ENCODE results near the gene PPP2R3B.
"Not testable (repeated sequence)": the region's sequence is repeated elsewhere in the genome, so short reads cannot be mapped to it uniquely, and the experiment has no call there.

Gene PPP2R3B, protein sequence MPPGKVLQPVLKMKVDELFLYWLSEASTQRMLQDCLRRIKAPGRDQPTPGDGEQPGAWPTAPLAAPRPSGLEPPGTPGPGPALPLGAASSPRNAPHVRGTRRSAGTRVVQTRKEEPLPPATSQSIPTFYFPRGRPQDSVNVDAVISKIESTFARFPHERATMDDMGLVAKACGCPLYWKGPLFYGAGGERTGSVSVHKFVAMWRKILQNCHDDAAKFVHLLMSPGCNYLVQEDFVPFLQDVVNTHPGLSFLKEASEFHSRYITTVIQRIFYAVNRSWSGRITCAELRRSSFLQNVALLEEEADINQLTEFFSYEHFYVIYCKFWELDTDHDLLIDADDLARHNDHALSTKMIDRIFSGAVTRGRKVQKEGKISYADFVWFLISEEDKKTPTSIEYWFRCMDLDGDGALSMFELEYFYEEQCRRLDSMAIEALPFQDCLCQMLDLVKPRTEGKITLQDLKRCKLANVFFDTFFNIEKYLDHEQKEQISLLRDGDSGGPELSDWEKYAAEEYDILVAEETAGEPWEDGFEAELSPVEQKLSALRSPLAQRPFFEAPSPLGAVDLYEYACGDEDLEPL

DNA sequence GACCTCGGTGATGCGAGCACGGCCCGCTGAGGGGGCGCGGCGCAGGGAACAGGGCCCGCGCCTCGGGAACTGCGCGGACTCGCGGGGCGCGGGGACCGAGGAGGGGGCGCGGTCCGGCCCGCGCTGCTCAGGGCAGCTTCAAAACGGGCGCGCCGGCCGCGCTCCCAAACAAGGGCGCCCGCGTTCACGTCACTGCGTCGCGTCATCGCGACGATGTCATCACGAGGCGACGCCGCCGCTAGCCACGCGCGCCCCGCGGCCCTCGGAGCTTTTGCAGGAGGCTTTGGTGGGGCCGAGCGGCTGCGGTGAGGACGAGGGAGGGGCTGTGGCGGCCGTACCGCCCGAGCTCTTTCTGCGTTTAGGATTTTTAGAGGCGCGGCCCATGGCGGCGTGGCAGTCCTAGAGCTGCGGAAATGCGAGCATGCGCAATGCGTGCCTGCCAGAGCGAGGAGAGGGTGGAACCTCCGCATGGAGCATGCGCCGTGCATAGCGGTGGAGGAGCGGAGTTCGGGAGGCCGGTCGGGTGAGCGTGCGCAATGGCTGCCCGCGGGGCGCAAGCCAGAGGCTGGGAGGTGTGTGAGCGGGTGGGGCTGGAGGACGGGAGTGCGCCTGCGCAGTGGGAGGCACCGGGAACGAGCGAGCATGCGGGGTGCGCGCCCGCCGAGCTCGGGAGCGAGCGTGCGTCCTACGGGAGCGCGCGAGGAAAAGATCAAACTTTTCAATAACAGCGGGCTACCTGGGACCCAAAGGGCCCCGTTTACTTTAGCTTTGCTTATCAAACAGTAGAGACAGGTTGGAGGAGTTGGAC is at the start of gene PPP2R3B:
TSS of gene PPP2R3B (minus strand) at position 140 of the 808 bp plus-strand sequence. CDS start 216 bp downstream, outside the sequence.
- Histone ChIP-seq H3K4me3 (ENCODE audit: low read length) (peak within 1 kb of the TSS; percentile 83), H3K79me2 (ENCODE audit: low read length) (peaks cover 24% of the 10 kb centered on the region)

DNA sequence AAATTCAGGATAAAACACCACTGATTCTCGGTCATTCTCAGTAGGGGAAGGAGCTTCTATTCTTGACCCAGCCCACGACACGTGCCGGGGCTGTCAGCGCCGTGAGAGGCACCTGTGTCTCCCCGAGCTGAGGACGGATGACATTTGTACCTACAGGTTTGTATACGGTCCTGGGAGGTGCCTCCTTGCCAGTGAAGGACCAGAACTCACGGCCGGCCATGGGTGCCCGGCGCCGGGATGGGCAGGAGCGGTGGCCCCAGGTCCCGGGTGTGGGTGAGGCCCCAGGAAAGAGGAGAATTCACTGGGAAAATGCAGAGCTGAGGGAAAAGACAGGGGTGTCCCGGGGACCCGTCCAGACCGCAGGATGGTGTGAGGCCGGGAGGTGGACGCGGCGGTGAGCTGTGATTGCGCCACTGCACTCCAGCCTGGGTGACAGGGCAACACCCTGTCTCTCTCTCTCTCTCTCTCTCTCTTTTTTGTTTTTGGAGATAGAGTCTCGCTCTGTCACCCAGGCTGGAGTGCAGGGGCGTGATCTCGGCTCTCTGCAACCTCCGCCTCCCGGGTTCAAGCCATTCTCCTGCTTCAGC is 48.9 kb upstream of the PPP2R3B start:
- Histone ChIP-seq H3K9me3 (ENCODE audit: insufficient read depth, low read length) (no peaks in the 10 kb centered on the region), H3K4me3 (ENCODE audit: low read length) (no peak overlapping the region), H3K36me3 (replicated peaks; ENCODE audit: low read depth, low read length) (no peaks in the 10 kb centered on the region), H3K4me2 (ENCODE audit: low read length) (no peak overlapping the region), H3K79me2 (ENCODE audit: low read length) (no peaks in the 10 kb centered on the region), H3K27ac (ENCODE audit: low read length) (no peak overlapping the region), H4K20me1 (ENCODE audit: insufficient read depth, low read length) (no peaks in the 10 kb centered on the region), H3K27me3 (ENCODE audit: low read depth, low read length) (no peaks in the 10 kb centered on the region), H2AFZ (ENCODE audit: low read depth, low read length) (no peak overlapping the region), H3K4me1 (ENCODE audit: low read length) (no peaks in the 10 kb centered on the region), H3K9ac (ENCODE audit: low read length) (no peak overlapping the region)
- TF ChIP-seq CTCF (IDR thresholded peaks at IDR 0.05; ENCODE audit: low read depth, low read length) (no peak), EZH2phosphoT487 (IDR thresholded peaks at IDR 0.05; ENCODE audit: low read depth) (no peak)

More for the DNA sequence above, at the start of gene PPP2R3B:
- Histone ChIP-seq H3K4me2 (ENCODE audit: low read length) (peak within 1 kb of the TSS; percentile 80), H3K4me1 (ENCODE audit: low read length) (peaks cover 14% of the 10 kb centered on the region), H2AFZ (ENCODE audit: low read depth, low read length) (peak within 1 kb of the TSS; percentile 86), H3K27ac (ENCODE audit: low read length) (peak within 1 kb of the TSS; percentile 83), H3K9ac (ENCODE audit: low read length) (peak within 1 kb of the TSS; percentile 89), H4K20me1 (ENCODE audit: insufficient read depth, low read length) (no peaks in the 10 kb centered on the region), H3K9me3 (ENCODE audit: insufficient read depth, low read length) (no peaks in the 10 kb centered on the region), H3K36me3 (replicated peaks; ENCODE audit: low read depth, low read length) (no peaks in the 10 kb centered on the region), H3K27me3 (ENCODE audit: low read depth, low read length) (no peaks in the 10 kb centered on the region)
- TF ChIP-seq EZH2phosphoT487 (IDR thresholded peaks at IDR 0.05; ENCODE audit: low read depth) (no peak), CTCF (IDR thresholded peaks at IDR 0.05; ENCODE audit: low read depth, low read length) (no peak)

DNA sequence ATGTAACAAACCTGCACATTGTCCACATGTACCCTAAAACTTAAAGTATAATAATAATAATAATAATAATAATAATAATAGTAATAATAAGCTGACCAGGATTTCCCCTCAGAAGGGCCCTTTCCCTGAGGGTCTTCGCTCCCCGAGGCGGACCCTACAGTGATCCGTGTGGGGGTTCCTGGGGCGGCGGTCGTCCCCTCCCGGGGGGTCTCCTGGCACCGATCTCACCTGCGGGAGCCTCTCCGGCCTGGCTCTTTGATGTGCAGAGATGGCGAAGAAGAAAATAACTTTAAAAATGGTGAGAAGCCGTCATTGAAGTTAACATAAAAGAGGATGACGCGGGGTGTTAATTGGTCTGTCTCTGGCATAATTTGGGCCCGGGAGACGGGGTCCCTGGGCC is 48.2 kb upstream of the PPP2R3B start:
- Histone ChIP-seq H3K9ac (ENCODE audit: low read length) (no peak overlapping the region), H3K27ac (ENCODE audit: low read length) (no peak overlapping the region), H3K4me3 (ENCODE audit: low read length) (no peak overlapping the region), H2AFZ (ENCODE audit: low read depth, low read length) (no peak overlapping the region), H3K4me2 (ENCODE audit: low read length) (no peak overlapping the region), H4K20me1 (ENCODE audit: insufficient read depth, low read length) (no peaks in the 10 kb centered on the region), H3K79me2 (ENCODE audit: low read length) (no peaks in the 10 kb centered on the region), H3K9me3 (ENCODE audit: insufficient read depth, low read length) (no peaks in the 10 kb centered on the region), H3K27me3 (ENCODE audit: low read depth, low read length) (no peaks in the 10 kb centered on the region), H3K36me3 (replicated peaks; ENCODE audit: low read depth, low read length) (no peaks in the 10 kb centered on the region), H3K4me1 (ENCODE audit: low read length) (no peaks in the 10 kb centered on the region)
- TF ChIP-seq EZH2phosphoT487 (IDR thresholded peaks at IDR 0.05; ENCODE audit: low read depth), result no peak

- TF ChIP-seq CTCF (IDR thresholded peaks at IDR 0.05; ENCODE audit: low read depth, low read length) (no peak), EZH2phosphoT487 (IDR thresholded peaks at IDR 0.05; ENCODE audit: low read depth) (no peak)
- Histone ChIP-seq H3K36me3 (replicated peaks; ENCODE audit: low read depth, low read length) (no peaks in the 10 kb centered on the region), H3K79me2 (ENCODE audit: low read length) (no peaks in the 10 kb centered on the region), H4K20me1 (ENCODE audit: insufficient read depth, low read length) (no peaks in the 10 kb centered on the region), H3K27ac (ENCODE audit: low read length) (no peak overlapping the region), H3K27me3 (ENCODE audit: low read depth, low read length) (no peaks in the 10 kb centered on the region), H3K9ac (ENCODE audit: low read length) (no peak overlapping the region), H3K4me3 (ENCODE audit: low read length) (no peak overlapping the region), H3K4me2 (ENCODE audit: low read length) (no peak overlapping the region), H2AFZ (ENCODE audit: low read depth, low read length) (no peak overlapping the region), H3K4me1 (ENCODE audit: low read length) (no peaks in the 10 kb centered on the region), H3K9me3 (ENCODE audit: insufficient read depth, low read length) (no peaks in the 10 kb centered on the region)
Observed at GRCh38 chrX:433771-434170, 47.1 kb upstream of the PPP2R3B start.

DNA sequence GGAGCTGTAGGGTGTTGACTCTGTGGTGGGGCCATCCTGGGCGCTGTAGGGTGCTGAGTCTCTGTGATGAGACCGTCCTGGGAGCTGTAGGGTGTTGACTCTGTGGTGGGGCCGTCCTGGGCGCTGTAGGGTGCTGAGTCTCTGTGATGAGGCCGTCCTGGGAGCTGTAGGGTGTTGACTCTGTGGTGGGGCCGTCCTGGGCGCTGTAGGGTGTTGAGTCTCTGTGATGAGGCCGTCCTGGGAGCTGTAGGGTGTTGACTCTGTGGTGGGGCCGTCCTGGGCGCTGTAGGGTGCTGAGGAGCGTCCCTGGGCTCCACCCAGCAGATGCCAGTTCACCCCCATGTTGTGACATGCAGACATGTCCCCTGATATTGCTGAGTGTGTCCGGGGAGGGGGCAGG is 46.0 kb upstream of the PPP2R3B start:
- H3K9ac ChIP-seq (ENCODE audit: low read length); H3K79me2 ChIP-seq (ENCODE audit: low read length); H2AFZ ChIP-seq (ENCODE audit: low read depth, low read length); H3K9me3 ChIP-seq (ENCODE audit: insufficient read depth, low read length); H3K4me1 ChIP-seq (ENCODE audit: low read length); H3K4me2 ChIP-seq (ENCODE audit: low read length); H3K36me3 ChIP-seq (replicated peaks; ENCODE audit: low read depth, low read length); H3K27me3 ChIP-seq (ENCODE audit: low read depth, low read length); H4K20me1 ChIP-seq (ENCODE audit: insufficient read depth, low read length); H3K27ac ChIP-seq (ENCODE audit: low read length); H3K4me3 ChIP-seq (ENCODE audit: low read length): not testable (repeated sequence)
